HepG2 (cell line): ENCODE measurements around the gene CIAO3. TPM values are rescaled to one million over a fixed set of nuclear protein-coding genes. Genes with fewer than 3 reads are reported as not detected.

ENCODE experiments used
- CENPT ChIP-seq: sonication (generic); formaldehyde crosslinking; IDR thresholded peaks from 2 replicates; pipeline ENCODE4 v1.8.0; 2022; ENCODE audit warnings: low read depth, mild to moderate bottlenecking, moderate library complexity, missing genetic modification reagents
- FOXA3 ChIP-seq: IDR thresholded peaks from 2 replicates; pipeline ENCODE4 v1.6.1; 2016; ENCODE audit warnings: missing genetic modification reagents, missing compliant biosample characterization
- FOXC1 ChIP-seq: sonication (generic); formaldehyde crosslinking; IDR thresholded peaks from 2 replicates; pipeline ENCODE4 v1.8.0; 2022; ENCODE audit warnings: mild to moderate bottlenecking, missing genetic modification reagents, borderline replicate concordance
- HDAC1 ChIP-seq: sonication (generic); formaldehyde crosslinking; IDR thresholded peaks from 2 replicates; pipeline ENCODE4 v1.5.1; 2020; ENCODE audit warnings: mild to moderate bottlenecking, missing genetic modification reagents
- HNRNPLL ChIP-seq: fragments of 200-400 bp; formaldehyde crosslinking; IDR thresholded peaks from 2 replicates; pipeline ENCODE4 v1.6.1; 2017; ENCODE audit warnings: mild to moderate bottlenecking, low read depth, low read length; ENCODE audit not compliant: poor library complexity, severe bottlenecking
- HOXD1 ChIP-seq: sonication (generic); formaldehyde crosslinking; IDR thresholded peaks from 2 replicates; pipeline ENCODE4 v1.5.0; 2020; ENCODE audit warnings: missing genetic modification reagents
- MED1 ChIP-seq: sonication (generic); formaldehyde crosslinking; IDR thresholded peaks from 2 replicates; pipeline ENCODE4 v1.4.0; 2020; ENCODE audit warnings: missing genetic modification reagents
- PHF21A ChIP-seq: sonication (generic); formaldehyde crosslinking; IDR thresholded peaks from 2 replicates; pipeline ENCODE4 v1.5.0; 2020; ENCODE audit warnings: mild to moderate bottlenecking, missing genetic modification reagents
- SALL2 ChIP-seq: sonication (generic); formaldehyde crosslinking; IDR thresholded peaks from 2 replicates; pipeline ENCODE4 v1.8.1; 2023; ENCODE audit warnings: mild to moderate bottlenecking, missing genetic modification reagents, inconsistent platforms
- SSRP1 ChIP-seq: IDR thresholded peaks from 2 replicates; pipeline ENCODE4 v1.6.1; 2016; ENCODE audit warnings: control low read depth
- TEAD2 ChIP-seq: sonication (generic); formaldehyde crosslinking; IDR thresholded peaks from 2 replicates; pipeline ENCODE4 v1.9.0; 2021; ENCODE audit warnings: missing genetic modification reagents
- THAP11 ChIP-seq: IDR thresholded peaks from 2 replicates; pipeline ENCODE4 v1.6.1; 2016; ENCODE audit warnings: missing biosample characterization, missing genetic modification reagents
- ZFY ChIP-seq: sonication (generic); formaldehyde crosslinking; IDR thresholded peaks from 2 replicates; pipeline ENCODE4 v1.4.0; 2020; ENCODE audit warnings: missing genetic modification reagents
- ZNF343 ChIP-seq: sonication (generic); formaldehyde crosslinking; IDR thresholded peaks from 2 replicates; pipeline ENCODE4 v1.4.0; 2020; ENCODE audit warnings: mild to moderate bottlenecking, missing genetic modification reagents
- ZNF546 ChIP-seq: sonication (generic); formaldehyde crosslinking; conservative IDR thresholded peaks from 2 replicates; pipeline ENCODE4 v1.8.1; 2023; ENCODE audit warnings: mild to moderate bottlenecking, missing genetic modification reagents
- ZNF678 ChIP-seq: sonication (generic); formaldehyde crosslinking; IDR thresholded peaks from 2 replicates; pipeline ENCODE4 v1.4.0; 2020; ENCODE audit warnings: mild to moderate bottlenecking, missing genetic modification reagents
- polyA plus RNA-seq, 8 experiments: library from polyadenylated mRNA; depleted of rRNA in 3 of 8; stranded (reverse) in 7 of 8; unstranded in 1 of 8; fragments of >200 nt; fragmentation: Illumina TruSeq in 4 of 8; extraction: Trizol in 4 of 8; gene quantifications; 2 replicates each; pipeline versions ENCODE4 v1.2.1 to v1.2.3, GENCODE V29; 2011 to 2016; ENCODE audit warnings: low read depth in 4 of 8, missing spikeins in 1 of 8, mixed read lengths in 1 of 8; ENCODE audit not compliant: insufficient read depth in 1 of 8
- total RNA-seq, 5 experiments: library from RNA; depleted of rRNA; stranded (reverse); fragments of >200 nt; fragmentation: Illumina TruSeq; extraction: Trizol; gene quantifications; 2 replicates each; pipeline ENCODE4 v1.2.3, GENCODE V29; 2016; ENCODE audit warnings: low read depth in 1 of 5
- TF ChIP-seq, protein P1 (sequence below): sonication (generic); formaldehyde crosslinking; IDR thresholded peaks from 2 replicates; pipeline ENCODE4 v1.4.0; 2020; ENCODE audit warnings: missing genetic modification reagents, borderline replicate concordance
- TF ChIP-seq, protein P2 (sequence below): sonication (generic); formaldehyde crosslinking; conservative IDR thresholded peaks from 2 replicates; pipeline ENCODE4 v1.8.1; 2023; ENCODE audit warnings: missing genetic modification reagents
- TF ChIP-seq, protein P3 (sequence below): IDR thresholded peaks from 2 replicates; pipeline ENCODE4 v1.6.1; 2016; ENCODE audit warnings: missing biosample characterization, missing genetic modification reagents, low read depth
- TF ChIP-seq, protein P4 (sequence below): sonication (generic); formaldehyde crosslinking; IDR thresholded peaks from 2 replicates; pipeline ENCODE4 v1.4.0; 2020; ENCODE audit warnings: missing genetic modification reagents, mild to moderate bottlenecking, borderline replicate concordance

The CIAO3 gene
- total and polyA plus RNA-seq, 2 of the 13 experiments (the other 11 are each of a cell fraction or from before 2014, with no cell fraction given), result 21.7 to 25.0 TPM

DNA sequence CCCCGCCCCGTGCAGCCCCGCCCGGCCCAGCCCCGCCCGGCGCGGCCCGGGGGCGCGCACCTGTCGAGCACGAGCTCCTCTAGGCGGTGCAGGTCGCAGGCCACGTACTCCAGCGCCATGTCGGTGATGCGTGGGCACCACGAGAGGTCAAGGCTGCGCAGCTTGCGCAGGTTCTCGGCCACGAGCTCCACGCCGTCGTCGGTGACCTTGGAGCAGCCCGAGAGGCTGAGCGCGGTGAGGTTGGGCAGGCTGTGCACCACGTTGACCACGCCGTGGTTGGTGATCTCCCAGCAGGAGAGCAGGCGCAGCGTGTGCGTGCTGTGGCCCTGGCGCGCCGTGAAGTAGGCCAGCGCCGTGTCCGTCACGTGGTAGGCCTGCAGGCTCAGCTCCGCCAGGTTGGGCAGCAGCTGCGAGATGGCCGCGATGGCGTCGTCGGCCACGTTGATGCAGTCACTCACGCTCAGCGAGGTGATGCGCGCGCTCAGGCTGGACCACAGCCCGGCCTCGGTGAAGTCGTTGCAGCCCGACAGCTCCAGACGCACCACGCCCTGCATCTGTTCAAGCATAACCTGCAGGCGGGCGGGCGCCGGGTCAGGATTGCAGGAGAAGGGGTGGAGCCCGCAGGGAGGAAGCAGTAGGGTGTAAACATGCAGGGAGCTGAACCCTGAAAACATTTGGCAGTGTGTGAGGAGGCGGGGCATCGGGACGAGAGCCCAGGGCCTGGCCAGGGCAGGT is 45.3 kb downstream of the CIAO3 start (continued):
- TF ChIP-seq CENPT (CRISPR knock-in tag) (peak; percentile 92; the same call in 1 of the 2 replicates), THAP11 (peak; percentile 20; the same call in 1 of the 2 replicates), ZNF546 (CRISPR knock-in tag) (0 out of 2 replicates have a peak, but pooled peaks have one; percentile 48), SALL2 (CRISPR knock-in tag) (no peak), ZFY (CRISPR knock-in tag) (peak; percentile 69), FOXC1 (peak; percentile 82; the same call in 1 of the 2 replicates), HNRNPLL (peak; percentile 96), ZNF343 (CRISPR knock-in tag) (0 out of 2 replicates have a peak, but pooled peaks have one; percentile 65), HOXD1 (CRISPR knock-in tag) (0 out of 2 replicates have a peak, but pooled peaks have one; percentile 37), FOXA3 (CRISPR knock-in tag) (peak; percentile 24; the same call in 1 of the 2 replicates), MED1 (CRISPR knock-in tag) (0 out of 2 replicates have a peak, but pooled peaks have one; percentile 28), PHF21A (CRISPR knock-in tag) (no peak), HDAC1 (CRISPR knock-in tag) (no peak), ZNF678 (CRISPR knock-in tag) (no peak), SSRP1 (CRISPR knock-in tag) (no peak), TEAD2 (no peak)
- TF ChIP-seq, protein P1, sequence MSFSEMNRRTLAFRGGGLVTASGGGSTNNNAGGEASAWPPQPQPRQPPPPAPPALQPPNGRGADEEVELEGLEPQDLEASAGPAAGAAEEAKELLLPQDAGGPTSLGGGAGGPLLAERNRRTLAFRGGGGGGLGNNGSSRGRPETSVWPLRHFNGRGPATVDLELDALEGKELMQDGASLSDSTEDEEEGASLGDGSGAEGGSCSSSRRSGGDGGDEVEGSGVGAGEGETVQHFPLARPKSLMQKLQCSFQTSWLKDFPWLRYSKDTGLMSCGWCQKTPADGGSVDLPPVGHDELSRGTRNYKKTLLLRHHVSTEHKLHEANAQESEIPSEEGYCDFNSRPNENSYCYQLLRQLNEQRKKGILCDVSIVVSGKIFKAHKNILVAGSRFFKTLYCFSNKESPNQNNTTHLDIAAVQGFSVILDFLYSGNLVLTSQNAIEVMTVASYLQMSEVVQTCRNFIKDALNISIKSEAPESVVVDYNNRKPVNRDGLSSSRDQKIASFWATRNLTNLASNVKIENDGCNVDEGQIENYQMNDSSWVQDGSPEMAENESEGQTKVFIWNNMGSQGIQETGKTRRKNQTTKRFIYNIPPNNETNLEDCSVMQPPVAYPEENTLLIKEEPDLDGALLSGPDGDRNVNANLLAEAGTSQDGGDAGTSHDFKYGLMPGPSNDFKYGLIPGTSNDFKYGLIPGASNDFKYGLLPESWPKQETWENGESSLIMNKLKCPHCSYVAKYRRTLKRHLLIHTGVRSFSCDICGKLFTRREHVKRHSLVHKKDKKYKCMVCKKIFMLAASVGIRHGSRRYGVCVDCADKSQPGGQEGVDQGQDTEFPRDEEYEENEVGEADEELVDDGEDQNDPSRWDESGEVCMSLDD (CRISPR knock-in tag), result no peak
- TF ChIP-seq, protein P2, sequence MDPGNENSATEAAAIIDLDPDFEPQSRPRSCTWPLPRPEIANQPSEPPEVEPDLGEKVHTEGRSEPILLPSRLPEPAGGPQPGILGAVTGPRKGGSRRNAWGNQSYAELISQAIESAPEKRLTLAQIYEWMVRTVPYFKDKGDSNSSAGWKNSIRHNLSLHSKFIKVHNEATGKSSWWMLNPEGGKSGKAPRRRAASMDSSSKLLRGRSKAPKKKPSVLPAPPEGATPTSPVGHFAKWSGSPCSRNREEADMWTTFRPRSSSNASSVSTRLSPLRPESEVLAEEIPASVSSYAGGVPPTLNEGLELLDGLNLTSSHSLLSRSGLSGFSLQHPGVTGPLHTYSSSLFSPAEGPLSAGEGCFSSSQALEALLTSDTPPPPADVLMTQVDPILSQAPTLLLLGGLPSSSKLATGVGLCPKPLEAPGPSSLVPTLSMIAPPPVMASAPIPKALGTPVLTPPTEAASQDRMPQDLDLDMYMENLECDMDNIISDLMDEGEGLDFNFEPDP (CRISPR knock-in tag), result 0 out of 2 replicates have a peak, but pooled peaks have one; percentile 56
- TF ChIP-seq, protein P3, sequence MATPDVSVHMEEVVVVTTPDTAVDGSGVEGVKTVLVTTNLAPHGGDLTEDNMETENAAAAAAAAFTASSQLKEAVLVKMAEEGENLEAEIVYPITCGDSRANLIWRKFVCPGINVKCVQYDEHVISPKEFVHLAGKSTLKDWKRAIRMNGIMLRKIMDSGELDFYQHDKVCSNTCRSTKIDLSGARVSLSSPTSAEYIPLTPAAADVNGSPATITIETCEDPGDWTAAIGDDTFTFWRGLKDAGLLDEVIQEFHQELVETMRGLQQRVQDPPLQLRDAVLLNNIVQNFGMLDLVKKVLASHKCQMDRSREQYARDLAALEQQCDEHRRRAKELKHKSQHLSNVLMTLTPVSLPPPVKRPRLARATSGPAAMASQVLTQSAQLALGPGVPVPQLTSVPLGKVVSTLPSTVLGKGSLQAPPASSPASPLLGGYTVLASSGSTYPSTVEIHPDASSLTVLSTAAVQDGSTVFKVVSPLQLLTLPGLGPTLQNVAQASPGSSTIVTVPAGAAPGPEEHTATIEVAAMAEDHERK (CRISPR knock-in tag), result no peak
- TF ChIP-seq, protein P4, sequence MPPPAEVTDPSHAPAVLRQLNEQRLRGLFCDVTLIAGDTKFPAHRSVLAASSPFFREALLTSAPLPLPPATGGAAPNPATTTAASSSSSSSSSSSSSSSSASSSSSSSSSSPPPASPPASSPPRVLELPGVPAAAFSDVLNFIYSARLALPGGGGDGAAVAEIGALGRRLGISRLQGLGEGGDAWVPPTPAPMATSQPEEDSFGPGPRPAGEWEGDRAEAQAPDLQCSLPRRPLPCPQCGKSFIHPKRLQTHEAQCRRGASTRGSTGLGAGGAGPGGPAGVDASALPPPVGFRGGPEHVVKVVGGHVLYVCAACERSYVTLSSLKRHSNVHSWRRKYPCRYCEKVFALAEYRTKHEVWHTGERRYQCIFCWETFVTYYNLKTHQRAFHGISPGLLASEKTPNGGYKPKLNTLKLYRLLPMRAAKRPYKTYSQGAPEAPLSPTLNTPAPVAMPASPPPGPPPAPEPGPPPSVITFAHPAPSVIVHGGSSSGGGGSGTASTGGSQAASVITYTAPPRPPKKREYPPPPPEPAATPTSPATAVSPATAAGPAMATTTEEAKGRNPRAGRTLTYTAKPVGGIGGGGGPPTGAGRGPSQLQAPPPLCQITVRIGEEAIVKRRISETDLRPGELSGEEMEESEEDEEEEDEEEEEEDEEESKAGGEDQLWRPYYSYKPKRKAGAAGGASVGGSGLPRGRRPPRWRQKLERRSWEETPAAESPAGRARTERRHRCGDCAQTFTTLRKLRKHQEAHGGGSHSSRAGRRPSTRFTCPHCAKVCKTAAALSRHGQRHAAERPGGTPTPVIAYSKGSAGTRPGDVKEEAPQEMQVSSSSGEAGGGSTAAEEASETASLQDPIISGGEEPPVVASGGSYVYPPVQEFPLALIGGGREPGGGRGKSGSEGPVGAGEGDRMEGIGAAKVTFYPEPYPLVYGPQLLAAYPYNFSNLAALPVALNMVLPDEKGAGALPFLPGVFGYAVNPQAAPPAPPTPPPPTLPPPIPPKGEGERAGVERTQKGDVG (CRISPR knock-in tag), result peak; percentile 64; the same call in 1 of the 2 replicates
